OCI-LY3 (cell line): ENCODE data around the gene FBXL19.
A peak's percentile ranks its signal among the peaks of the same experiment; 100 is the strongest.

ENCODE experiments used
- H2AFZ ChIP-seq: fragments of 200-600, 300-600 bp; shearing (Covaris generic); 2 replicates; pipeline ENCODE4 v1.6.0; 2014; ENCODE audit warnings: antibody characterized with exemption, low read depth, low read length
- H3K27ac ChIP-seq: fragments of 200-600, 300-600 bp; sonication (generic); 2 replicates; pipeline ENCODE4 v1.5.1; 2014; ENCODE audit warnings: mild to moderate bottlenecking, low read length, moderate library complexity, mixed read lengths
- H3K27me3 ChIP-seq: fragments of 200-600, 300-600 bp; sonication (generic); 2 replicates; pipeline ENCODE4 v1.6.1; 2014; ENCODE audit warnings: low read depth, low read length, mixed read lengths
- H3K36me3 ChIP-seq: fragments of 200-600, 300-600 bp; sonication (generic); replicated peaks from 2 replicates; pipeline ENCODE3; 2014; ENCODE audit warnings: low read depth, low read length, mixed read lengths
- H3K4me1 ChIP-seq: fragments of 300-600, 200-600 bp; sonication (generic); 2 replicates; pipeline ENCODE4 v1.6.1; 2014; ENCODE audit warnings: low read length, mixed read lengths
- H3K4me2 ChIP-seq: fragments of 200-600, 300-600 bp; sonication (generic); 2 replicates; pipeline ENCODE4 v1.6.1; 2014; ENCODE audit warnings: low read length, mixed read lengths
- H3K4me3 ChIP-seq: fragments of 300-600, 200-600 bp; sonication (generic); 2 replicates; pipeline ENCODE4 v1.5.1; 2014; ENCODE audit warnings: antibody characterized with exemption, mild to moderate bottlenecking, low read length, moderate library complexity
- H3K79me2 ChIP-seq: fragments of 300-600, 200-600 bp; shearing (Covaris generic); 2 replicates; pipeline ENCODE4 v1.6.1; 2014; ENCODE audit warnings: mild to moderate bottlenecking, low read length, mixed read lengths
- H3K9ac ChIP-seq: fragments of 300-600, 200-600 bp; shearing (Covaris generic); 2 replicates; pipeline ENCODE4 v1.6.0; 2014; ENCODE audit warnings: mild to moderate bottlenecking, low read length, moderate library complexity
- H3K9me3 ChIP-seq: fragments of 200-600, 300-600 bp; shearing (Covaris generic); 2 replicates; pipeline ENCODE4 v1.6.1; 2014; ENCODE audit warnings: low read length, mixed read lengths; ENCODE audit not compliant: insufficient read depth
- H4K20me1 ChIP-seq: fragments of 200-600, 300-600 bp; sonication (generic); 2 replicates; pipeline ENCODE4 v1.6.1; 2016; ENCODE audit warnings: low read length, mixed read lengths; ENCODE audit not compliant: insufficient read depth
- CTCF ChIP-seq: fragments of 200-600, 300-600 bp; sonication (generic); IDR thresholded peaks from 2 replicates; pipeline ENCODE4 v1.5.1; 2014; ENCODE audit warnings: antibody characterized with exemption, low read length, low read depth
- EZH2phosphoT487 ChIP-seq: fragments of 200-600 bp; shearing (Covaris generic); IDR thresholded peaks from 2 replicates; pipeline ENCODE4 v1.6.1; 2018; ENCODE audit warnings: antibody characterized with exemption, mixed run types, low read depth

FBXL19 gene

GRCh38 chr16:30944352-30944751 lies 21.0 kb downstream of the FBXL19 start:
- Histone ChIP-seq H3K27ac (no peak overlapping the region), H2AFZ (no peak overlapping the region), H4K20me1 (no peaks in the 10 kb centered on the region), H3K4me1 (peaks cover 9% of the 10 kb centered on the region), H3K4me3 (no peak overlapping the region), H3K79me2 (peaks cover 4% of the 10 kb centered on the region), H3K36me3 (peaks cover 14% of the 10 kb centered on the region), H3K27me3 (no peaks in the 10 kb centered on the region), H3K9ac (no peak overlapping the region), H3K4me2 (no peak overlapping the region), H3K9me3 (no peaks in the 10 kb centered on the region)
- TF ChIP-seq CTCF (no peak), EZH2phosphoT487 (no peak)

GRCh38 chr16:30946671-30947540 lies 23.5 kb downstream of the FBXL19 start:
- H3K4me1 ChIP-seq, result peaks cover 13% of the 10 kb centered on the region
- H2AFZ ChIP-seq, result no peak overlapping the region
- no peak overlapping the region for H3K9ac ChIP-seq
- peaks cover 19% of the 10 kb centered on the region for H3K36me3 ChIP-seq
- peaks cover 23% of the 10 kb centered on the region for H3K79me2 ChIP-seq
- TF ChIP-seq CTCF (no peak), EZH2phosphoT487 (no peak)
- H3K27ac ChIP-seq, result no peak overlapping the region
- no peak overlapping the region for H3K4me3 ChIP-seq
- H3K9me3 ChIP-seq, result no peaks in the 10 kb centered on the region
- H3K4me2 ChIP-seq, result no peak overlapping the region
- peaks cover 8% of the 10 kb centered on the region; the same call in 1 of the 2 replicates for H4K20me1 ChIP-seq
- H3K27me3 ChIP-seq, result no peaks in the 10 kb centered on the region

GRCh38 chr16:30947541-30947858 lies 24.1 kb downstream of the FBXL19 start:
- Histone ChIP-seq H3K9me3 (no peaks in the 10 kb centered on the region), H3K9ac (no peak overlapping the region), H3K36me3 (peaks cover 17% of the 10 kb centered on the region), H3K27ac (no peak overlapping the region), H2AFZ (no peak overlapping the region), H3K4me1 (peaks cover 8% of the 10 kb centered on the region), H3K27me3 (no peaks in the 10 kb centered on the region), H4K20me1 (peaks cover 8% of the 10 kb centered on the region; the same call in 1 of the 2 replicates), H3K79me2 (peaks cover 23% of the 10 kb centered on the region), H3K4me3 (no peak overlapping the region), H3K4me2 (no peak overlapping the region)
- TF ChIP-seq CTCF, result no peak
- no peak for TF ChIP-seq EZH2phosphoT487

- H3K9me3 ChIP-seq, result no peaks in the 10 kb centered on the region
- peak overlapping the region; percentile 100 for H3K4me3 ChIP-seq
- H3K27ac ChIP-seq, result no peak overlapping the region
- no peaks in the 10 kb centered on the region for H3K27me3 ChIP-seq
- peaks cover 13% of the 10 kb centered on the region for H3K36me3 ChIP-seq
- H4K20me1 ChIP-seq, result peaks cover 8% of the 10 kb centered on the region; the same call in 1 of the 2 replicates
- peaks cover 8% of the 10 kb centered on the region for H3K4me1 ChIP-seq
- H3K9ac ChIP-seq, result peak overlapping the region; percentile 100
- peak overlapping the region; percentile 91 for H3K4me2 ChIP-seq
- H3K79me2 ChIP-seq, result peaks cover 23% of the 10 kb centered on the region
- TF ChIP-seq EZH2phosphoT487 (no peak), CTCF (no peak)
- H2AFZ ChIP-seq, result no peak overlapping the region; the same call in 1 of the 2 replicates
Observed at GRCh38 chr16:30947859-30948666, 24.7 kb downstream of the FBXL19 start.
